B cell (primary cell): ENCODE data around the gene ELF3. TPM values are rescaled to one million over a fixed set of nuclear protein-coding genes. Genes with fewer than 3 reads are reported as not detected.

Source experiments
- ATAC-seq: fragments of 200-7000 bp; cut with Tn5 transposase; one replicate; pipeline ENCODE4 v1.10.0; 2021; ENCODE audit warnings: low read depth, mild to moderate bottlenecking, moderate number of reproducible peaks, moderate library complexity
- CTCF ChIA-PET: fragments of 350-600 bp; sonication (Branson Sonifier 250); formaldehyde crosslinking; loops from one replicate; lab custom pipeline; 2021; ENCODE audit warnings: antibody characterized with exemption, inconsistent platforms; lab: Charles Lee
- POLR2A ChIA-PET: fragments of 350-600 bp; sonication (Branson Sonifier 250); formaldehyde crosslinking; loops from one replicate; lab custom pipeline; 2021; ENCODE audit warnings: antibody characterized with exemption; lab: Charles Lee
- DNase-seq: peaks from one replicate; pipeline ENCODE4 v3.0.0; 2013
- H2AFZ ChIP-seq: 2 replicates; pipeline ENCODE4 v1.6.1; 2012; ENCODE audit warnings: mild to moderate bottlenecking, low read depth, low read length; ENCODE audit not compliant: insufficient read depth, poor library complexity, severe bottlenecking
- H3K27ac ChIP-seq, 2 donors: 1 replicate in 1 of 2; 2 replicates in 1 of 2; pipeline ENCODE4 v1.5.1; 2012 to 2013; ENCODE audit warnings: low read length in 2 of 2, mild to moderate bottlenecking in 2 of 2, moderate library complexity in 1 of 2
- H3K27me3 ChIP-seq, 4 experiments: fragments of 200-600 bp in 1 of 4; sonication (generic) in 1 of 4; replicated peaks in 1 of 4; 1 replicate in 2 of 4; 2 replicates in 2 of 4; pipeline versions ENCODE4 v1.6.1 to v1.7.0; 2013 to 2016; ENCODE audit warnings: low read length in 3 of 4, mild to moderate bottlenecking in 2 of 4, mixed read lengths in 1 of 4, moderate library complexity in 1 of 4; ENCODE audit not compliant: insufficient read depth in 4 of 4, control insufficient read depth in 3 of 4; ENCODE audit errors: control extremely low read depth in 1 of 4
- H3K36me3 ChIP-seq, 2 experiments: replicated peaks in 1 of 2; 1 replicate in 1 of 2; 2 replicates in 1 of 2; pipeline versions ENCODE4 v1.6.1 to v1.7.1; 2013; ENCODE audit warnings: low read length in 1 of 2; ENCODE audit not compliant: insufficient read depth in 2 of 2, control insufficient read depth in 1 of 2; ENCODE audit errors: control extremely low read depth in 1 of 2, extremely low read depth in 1 of 2
- H3K4me1 ChIP-seq, 2 donors: fragments of 200-600 bp in 1 of 2; sonication (generic) in 1 of 2; 1 replicate in 1 of 2; 2 replicates in 1 of 2; pipeline versions ENCODE4 v1.5.1 to v1.6.1; 2013 to 2017; ENCODE audit warnings: low read length in 2 of 2; ENCODE audit not compliant: control insufficient read depth in 2 of 2, insufficient read depth in 2 of 2
- H3K4me2 ChIP-seq: replicated peaks from 2 replicates; pipeline ENCODE3; 2012; ENCODE audit warnings: mild to moderate bottlenecking, low read depth, low read length; ENCODE audit not compliant: poor library complexity, severe bottlenecking
- H3K4me3 ChIP-seq, 5 experiments: fragments of 200-600 bp in 1 of 5; sonication (generic) in 1 of 5; 1 replicate in 3 of 5; 2 replicates in 2 of 5; pipeline versions ENCODE4 v1.5.1 to v1.7.0; 2011 to 2016; ENCODE audit warnings: low read length in 4 of 5, mild to moderate bottlenecking in 4 of 5, low read depth in 2 of 5, control low read depth in 1 of 5, moderate library complexity in 1 of 5; ENCODE audit not compliant: insufficient read depth in 1 of 5; ENCODE audit errors: control extremely low read depth in 1 of 5, extremely low read depth in 1 of 5
- H3K79me2 ChIP-seq: fragments of 200-600 bp; sonication (generic); one replicate; pipeline ENCODE4 v1.6.0; 2016; ENCODE audit warnings: low read length; ENCODE audit not compliant: control insufficient read depth, insufficient read depth
- H3K9ac ChIP-seq: fragments of 200-600 bp; sonication (generic); 2 replicates; pipeline ENCODE4 v1.6.1; 2017; ENCODE audit warnings: mild to moderate bottlenecking, low read length, moderate library complexity
- H3K9me3 ChIP-seq, 3 donors: one replicate each; pipeline versions ENCODE4 v1.6.1 to v1.7.1; 2013; ENCODE audit warnings: low read length in 2 of 3; ENCODE audit not compliant: control insufficient read depth in 2 of 3, insufficient read depth in 1 of 3; ENCODE audit errors: control extremely low read depth in 1 of 3
- H4K20me1 ChIP-seq: 2 replicates; pipeline ENCODE4 v1.6.0; 2012; ENCODE audit warnings: mild to moderate bottlenecking, low read length; ENCODE audit not compliant: insufficient read depth, control insufficient read depth, poor library complexity, severe bottlenecking
- H3K27ac Mint-ChIP-seq: one replicate; pipeline ENCODE4 v1.8.0; 2021; ENCODE audit warnings: mixed read lengths
- H3K27me3 Mint-ChIP-seq: one replicate; pipeline ENCODE4 v1.8.0; 2021; ENCODE audit warnings: mixed read lengths
- H3K4me1 Mint-ChIP-seq: one replicate; pipeline ENCODE4 v1.8.0; 2021; ENCODE audit warnings: mixed read lengths
- H3K4me3 Mint-ChIP-seq: one replicate; pipeline ENCODE4 v1.8.0; 2021; ENCODE audit warnings: mixed read lengths
- H3K9me3 Mint-ChIP-seq: one replicate; pipeline ENCODE4 v1.8.0; 2022; ENCODE audit warnings: mixed read lengths; ENCODE audit not compliant: insufficient read depth
- CTCF ChIP-seq: fragments of 200-600 bp; IDR thresholded peaks from one replicate; pipeline ENCODE4 v1.8.0; 2022; ENCODE audit warnings: antibody characterized with exemption, mild to moderate bottlenecking
- EZH2 ChIP-seq: IDR thresholded peaks from 2 replicates; pipeline ENCODE4 v1.6.1; 2012; ENCODE audit warnings: borderline replicate concordance, low read depth, mild to moderate bottlenecking, moderate library complexity, low read length; ENCODE audit not compliant: insufficient read depth, poor library complexity, severe bottlenecking
- WGBS: methylation state at CpG from one replicate; pipeline ENCODE4 v1.1.5; 2013; ENCODE audit warnings: missing lambda C conversion rate; ENCODE audit not compliant: insufficient coverage; 5-methylcytosine and 5-hydroxymethylcytosine counted together
- intact Hi-C: fragments of 100-400 bp; cut with micrococcal nuclease; formaldehyde crosslinking; loops from one replicate; pipeline ENCODE4 v1.10.0; 2022
- polyA plus RNA-seq: library from polyadenylated mRNA; depleted of rRNA; stranded (reverse); fragments of >200 nt; gene quantifications from 2 replicates; pipeline ENCODE4 v1.2.3, GENCODE V29; 2012
- total RNA-seq, 2 donors: library from RNA; stranded (reverse); fragments of 120-200 nt in 1 of 2; gene quantifications; 1 replicate in 1 of 2; 2 replicates in 1 of 2; pipeline versions ENCODE4 v1.2.3 to v1.2.4, GENCODE V29; 2013 to 2022

The ELF3 gene
- total and polyA plus RNA-seq, 2 donors (not counting 1 experiment from before 2014, with no cell fraction given), result 1.6 to 4.0 TPM

GRCh38 chr1:202015662-202015937, 5.2 kb downstream of the ELF3 start:
- H3K79me2 ChIP-seq, result no peaks in the 10 kb centered on the region
- no peak overlapping the region for H3K4me3 Mint-ChIP-seq
- no peaks in the 10 kb centered on the region for H3K4me1 ChIP-seq
- 100% methylated on average over 1 of the region's 3 CpGs for WGBS
- TF ChIP-seq EZH2 (no peak), CTCF (no peak)
- no peak overlapping the region for H2AFZ ChIP-seq
- peaks cover 10% of the 10 kb centered on the region for H3K27me3 Mint-ChIP-seq
- no peaks in the 10 kb centered on the region for H3K9me3 Mint-ChIP-seq
- no peak overlapping the region for H3K4me3 ChIP-seq
- no peak overlapping the region for H3K9ac ChIP-seq
- ChIA-PET POLR2A (no interaction called here), CTCF (interaction anchor here (0.6 to 2.1 kb wide), 2 partner anchors 15 to 16 kb away, joined by 4 read pairs; no protein-coding TSS in a partner anchor)
- DNase-seq, result no peak
- no peak overlapping the region for H3K4me2 ChIP-seq
- ATAC-seq, result no peak
- H3K27me3 ChIP-seq, result no peaks in the 10 kb centered on the region
- no peaks in the 10 kb centered on the region for H3K36me3 ChIP-seq
- H3K27ac ChIP-seq, result no peak overlapping the region
- no peak overlapping the region for H3K27ac Mint-ChIP-seq
- H3K4me1 Mint-ChIP-seq, result no peaks in the 10 kb centered on the region
- intact Hi-C loops, result no loop called here
- H4K20me1 ChIP-seq, result no peaks in the 10 kb centered on the region
- no peaks in the 10 kb centered on the region for H3K9me3 ChIP-seq

GRCh38 chr1:202016022-202016810, 5.8 kb downstream of the ELF3 start:
- DNase-seq, result no peak
- no peaks in the 10 kb centered on the region for H3K27me3 ChIP-seq
- Mint-ChIP-seq H3K4me3 (no peak overlapping the region), H3K9me3 (no peaks in the 10 kb centered on the region), H3K27me3 (peaks cover 10% of the 10 kb centered on the region), H3K27ac (no peak overlapping the region), H3K4me1 (no peaks in the 10 kb centered on the region)
- CTCF ChIA-PET, result interaction anchor here (0.6 to 2.1 kb wide), 3 partner anchors 15 to 43 kb away, joined by 3 to 4 read pairs (median 4); no protein-coding TSS in a partner anchor
- no peaks in the 10 kb centered on the region for H4K20me1 ChIP-seq
- no peak for TF ChIP-seq CTCF
- no peak for TF ChIP-seq EZH2
- no peaks in the 10 kb centered on the region for H3K9me3 ChIP-seq
- H3K36me3 ChIP-seq, result no peaks in the 10 kb centered on the region
- H2AFZ ChIP-seq, result no peak overlapping the region
- no peak for ATAC-seq
- intact Hi-C loops, result no loop called here
- H3K4me1 ChIP-seq, result no peaks in the 10 kb centered on the region
- H3K4me3 ChIP-seq, result no peak overlapping the region
- POLR2A ChIA-PET, result no interaction called here
- no peaks in the 10 kb centered on the region for H3K79me2 ChIP-seq
- H3K4me2 ChIP-seq, result no peak overlapping the region
- no peak overlapping the region for H3K27ac ChIP-seq
- 76% methylated on average over 7 of the region's 9 CpGs for WGBS
- H3K9ac ChIP-seq, result no peak overlapping the region
